GM23338 (cell line): Measurements from ENCODE around the gene ZNF622. TPM values are rescaled to one million over a fixed set of nuclear protein-coding genes. Genes with fewer than 3 reads are reported as not detected.

Experiments used
- EZH2phosphoT487 ChIP-seq: fragments of 200-600 bp; sonication (generic); IDR thresholded peaks from one replicate; pipeline ENCODE4 v1.8.1; 2018; ENCODE audit warnings: antibody characterized with exemption; ENCODE audit not compliant: unreplicated experiment
- polyA plus RNA-seq: library from polyadenylated mRNA; unstranded; fragments of >200 nt; fragmentation: Nextera tagmentation; extraction: Ambion mirVana; gene quantifications from 2 replicates; pipeline ENCODE4 v1.2.1, GENCODE V29; 2016
- total RNA-seq: library from RNA; depleted of rRNA; stranded (reverse); fragments of >200 nt; shearing (Covaris generic); gene quantifications from 2 replicates; pipeline ENCODE4 v1.2.3, GENCODE V29; 2014
- TF ChIP-seq, protein P1 (sequence below): fragments of 250-450 bp; sonication (Bioruptor Pico); IDR thresholded peaks from 2 replicates; pipeline ENCODE4 v1.5.0; 2020; ENCODE audit warnings: mild to moderate bottlenecking, moderate library complexity
- TF ChIP-seq, protein P2 (sequence below): IDR thresholded peaks from one replicate; pipeline ENCODE4 v1.6.1; 2018; ENCODE audit warnings: antibody characterized with exemption; ENCODE audit not compliant: unreplicated experiment
- TF ChIP-seq, protein P3 (sequence below), 2 experiments: fragments of 200-600 bp in 1 of 2; sonication (generic) in 1 of 2; conservative IDR thresholded peaks; 2 replicates each; pipeline versions ENCODE4 v1.5.1 to v1.6.1; 2016 to 2017; ENCODE audit warnings: antibody characterized with exemption in 2 of 2, low read depth in 2 of 2, mild to moderate bottlenecking in 2 of 2, moderate library complexity in 1 of 2

The ZNF622 gene
- total and polyA plus RNA-seq, 2 experiments from 2014 or later, result 20.1 to 30.7 TPM

DNA sequence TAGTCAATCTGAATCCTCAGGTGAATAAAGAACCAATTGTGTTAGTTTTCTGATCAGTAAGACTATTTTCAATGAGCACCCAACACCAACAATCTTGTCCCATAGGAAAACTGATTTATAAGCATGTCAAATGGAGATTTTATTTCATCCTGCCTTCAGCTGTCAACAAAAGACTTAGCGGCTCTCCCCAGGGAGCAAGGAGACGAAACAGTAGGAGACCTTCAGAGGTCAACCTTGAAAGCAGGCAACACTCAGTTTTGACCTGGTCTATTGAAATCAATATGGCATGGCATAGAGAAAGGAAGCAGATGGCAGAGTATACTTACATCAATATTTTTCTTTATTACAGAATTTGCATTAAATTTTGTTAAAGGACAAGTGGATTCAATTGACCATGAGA lies 34.1 kb downstream of the ZNF622 start (continued):
- TF ChIP-seq, protein P1, sequence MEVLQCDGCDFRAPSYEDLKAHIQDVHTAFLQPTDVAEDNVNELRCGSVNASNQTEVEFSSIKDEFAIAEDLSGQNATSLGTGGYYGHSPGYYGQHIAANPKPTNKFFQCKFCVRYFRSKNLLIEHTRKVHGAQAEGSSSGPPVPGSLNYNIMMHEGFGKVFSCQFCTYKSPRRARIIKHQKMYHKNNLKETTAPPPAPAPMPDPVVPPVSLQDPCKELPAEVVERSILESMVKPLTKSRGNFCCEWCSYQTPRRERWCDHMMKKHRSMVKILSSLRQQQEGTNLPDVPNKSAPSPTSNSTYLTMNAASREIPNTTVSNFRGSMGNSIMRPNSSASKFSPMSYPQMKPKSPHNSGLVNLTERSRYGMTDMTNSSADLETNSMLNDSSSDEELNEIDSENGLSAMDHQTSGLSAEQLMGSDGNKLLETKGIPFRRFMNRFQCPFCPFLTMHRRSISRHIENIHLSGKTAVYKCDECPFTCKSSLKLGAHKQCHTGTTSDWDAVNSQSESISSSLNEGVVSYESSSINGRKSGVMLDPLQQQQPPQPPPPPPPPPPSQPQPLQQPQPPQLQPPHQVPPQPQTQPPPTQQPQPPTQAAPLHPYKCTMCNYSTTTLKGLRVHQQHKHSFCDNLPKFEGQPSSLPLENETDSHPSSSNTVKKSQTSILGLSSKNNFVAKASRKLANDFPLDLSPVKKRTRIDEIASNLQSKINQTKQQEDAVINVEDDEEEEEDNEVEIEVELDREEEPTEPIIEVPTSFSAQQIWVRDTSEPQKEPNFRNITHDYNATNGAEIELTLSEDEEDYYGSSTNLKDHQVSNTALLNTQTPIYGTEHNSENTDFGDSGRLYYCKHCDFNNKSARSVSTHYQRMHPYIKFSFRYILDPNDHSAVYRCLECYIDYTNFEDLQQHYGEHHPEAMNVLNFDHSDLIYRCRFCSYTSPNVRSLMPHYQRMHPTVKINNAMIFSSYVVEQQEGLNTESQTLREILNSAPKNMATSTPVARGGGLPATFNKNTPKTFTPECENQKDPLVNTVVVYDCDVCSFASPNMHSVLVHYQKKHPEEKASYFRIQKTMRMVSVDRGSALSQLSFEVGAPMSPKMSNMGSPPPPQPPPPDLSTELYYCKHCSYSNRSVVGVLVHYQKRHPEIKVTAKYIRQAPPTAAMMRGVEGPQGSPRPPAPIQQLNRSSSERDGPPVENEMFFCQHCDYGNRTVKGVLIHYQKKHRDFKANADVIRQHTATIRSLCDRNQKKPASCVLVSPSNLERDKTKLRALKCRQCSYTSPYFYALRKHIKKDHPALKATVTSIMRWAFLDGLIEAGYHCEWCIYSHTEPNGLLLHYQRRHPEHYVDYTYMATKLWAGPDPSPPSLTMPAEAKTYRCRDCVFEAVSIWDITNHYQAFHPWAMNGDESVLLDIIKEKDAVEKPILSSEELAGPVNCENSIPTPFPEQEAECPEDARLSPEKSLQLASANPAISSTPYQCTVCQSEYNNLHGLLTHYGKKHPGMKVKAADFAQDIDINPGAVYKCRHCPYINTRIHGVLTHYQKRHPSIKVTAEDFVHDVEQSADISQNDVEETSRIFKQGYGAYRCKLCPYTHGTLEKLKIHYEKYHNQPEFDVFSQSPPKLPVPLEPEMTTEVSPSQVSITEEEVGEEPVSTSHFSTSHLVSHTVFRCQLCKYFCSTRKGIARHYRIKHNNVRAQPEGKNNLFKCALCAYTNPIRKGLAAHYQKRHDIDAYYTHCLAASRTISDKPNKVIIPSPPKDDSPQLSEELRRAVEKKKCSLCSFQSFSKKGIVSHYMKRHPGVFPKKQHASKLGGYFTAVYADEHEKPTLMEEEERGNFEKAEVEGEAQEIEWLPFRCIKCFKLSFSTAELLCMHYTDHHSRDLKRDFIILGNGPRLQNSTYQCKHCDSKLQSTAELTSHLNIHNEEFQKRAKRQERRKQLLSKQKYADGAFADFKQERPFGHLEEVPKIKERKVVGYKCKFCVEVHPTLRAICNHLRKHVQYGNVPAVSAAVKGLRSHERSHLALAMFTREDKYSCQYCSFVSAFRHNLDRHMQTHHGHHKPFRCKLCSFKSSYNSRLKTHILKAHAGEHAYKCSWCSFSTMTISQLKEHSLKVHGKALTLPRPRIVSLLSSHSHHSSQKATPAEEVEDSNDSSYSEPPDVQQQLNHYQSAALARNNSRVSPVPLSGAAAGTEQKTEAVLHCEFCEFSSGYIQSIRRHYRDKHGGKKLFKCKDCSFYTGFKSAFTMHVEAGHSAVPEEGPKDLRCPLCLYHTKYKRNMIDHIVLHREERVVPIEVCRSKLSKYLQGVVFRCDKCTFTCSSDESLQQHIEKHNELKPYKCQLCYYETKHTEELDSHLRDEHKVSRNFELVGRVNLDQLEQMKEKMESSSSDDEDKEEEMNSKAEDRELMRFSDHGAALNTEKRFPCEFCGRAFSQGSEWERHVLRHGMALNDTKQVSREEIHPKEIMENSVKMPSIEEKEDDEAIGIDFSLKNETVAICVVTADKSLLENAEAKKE (CRISPR knock-in tag), result no peak
- no peak for TF ChIP-seq EZH2phosphoT487
- TF ChIP-seq, protein P2, sequence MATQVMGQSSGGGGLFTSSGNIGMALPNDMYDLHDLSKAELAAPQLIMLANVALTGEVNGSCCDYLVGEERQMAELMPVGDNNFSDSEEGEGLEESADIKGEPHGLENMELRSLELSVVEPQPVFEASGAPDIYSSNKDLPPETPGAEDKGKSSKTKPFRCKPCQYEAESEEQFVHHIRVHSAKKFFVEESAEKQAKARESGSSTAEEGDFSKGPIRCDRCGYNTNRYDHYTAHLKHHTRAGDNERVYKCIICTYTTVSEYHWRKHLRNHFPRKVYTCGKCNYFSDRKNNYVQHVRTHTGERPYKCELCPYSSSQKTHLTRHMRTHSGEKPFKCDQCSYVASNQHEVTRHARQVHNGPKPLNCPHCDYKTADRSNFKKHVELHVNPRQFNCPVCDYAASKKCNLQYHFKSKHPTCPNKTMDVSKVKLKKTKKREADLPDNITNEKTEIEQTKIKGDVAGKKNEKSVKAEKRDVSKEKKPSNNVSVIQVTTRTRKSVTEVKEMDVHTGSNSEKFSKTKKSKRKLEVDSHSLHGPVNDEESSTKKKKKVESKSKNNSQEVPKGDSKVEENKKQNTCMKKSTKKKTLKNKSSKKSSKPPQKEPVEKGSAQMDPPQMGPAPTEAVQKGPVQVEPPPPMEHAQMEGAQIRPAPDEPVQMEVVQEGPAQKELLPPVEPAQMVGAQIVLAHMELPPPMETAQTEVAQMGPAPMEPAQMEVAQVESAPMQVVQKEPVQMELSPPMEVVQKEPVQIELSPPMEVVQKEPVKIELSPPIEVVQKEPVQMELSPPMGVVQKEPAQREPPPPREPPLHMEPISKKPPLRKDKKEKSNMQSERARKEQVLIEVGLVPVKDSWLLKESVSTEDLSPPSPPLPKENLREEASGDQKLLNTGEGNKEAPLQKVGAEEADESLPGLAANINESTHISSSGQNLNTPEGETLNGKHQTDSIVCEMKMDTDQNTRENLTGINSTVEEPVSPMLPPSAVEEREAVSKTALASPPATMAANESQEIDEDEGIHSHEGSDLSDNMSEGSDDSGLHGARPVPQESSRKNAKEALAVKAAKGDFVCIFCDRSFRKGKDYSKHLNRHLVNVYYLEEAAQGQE, result no peak
- TF ChIP-seq, protein P3, sequence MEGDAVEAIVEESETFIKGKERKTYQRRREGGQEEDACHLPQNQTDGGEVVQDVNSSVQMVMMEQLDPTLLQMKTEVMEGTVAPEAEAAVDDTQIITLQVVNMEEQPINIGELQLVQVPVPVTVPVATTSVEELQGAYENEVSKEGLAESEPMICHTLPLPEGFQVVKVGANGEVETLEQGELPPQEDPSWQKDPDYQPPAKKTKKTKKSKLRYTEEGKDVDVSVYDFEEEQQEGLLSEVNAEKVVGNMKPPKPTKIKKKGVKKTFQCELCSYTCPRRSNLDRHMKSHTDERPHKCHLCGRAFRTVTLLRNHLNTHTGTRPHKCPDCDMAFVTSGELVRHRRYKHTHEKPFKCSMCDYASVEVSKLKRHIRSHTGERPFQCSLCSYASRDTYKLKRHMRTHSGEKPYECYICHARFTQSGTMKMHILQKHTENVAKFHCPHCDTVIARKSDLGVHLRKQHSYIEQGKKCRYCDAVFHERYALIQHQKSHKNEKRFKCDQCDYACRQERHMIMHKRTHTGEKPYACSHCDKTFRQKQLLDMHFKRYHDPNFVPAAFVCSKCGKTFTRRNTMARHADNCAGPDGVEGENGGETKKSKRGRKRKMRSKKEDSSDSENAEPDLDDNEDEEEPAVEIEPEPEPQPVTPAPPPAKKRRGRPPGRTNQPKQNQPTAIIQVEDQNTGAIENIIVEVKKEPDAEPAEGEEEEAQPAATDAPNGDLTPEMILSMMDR (conservative IDR thresholded peaks at IDR 0.05; ENCODE audit: low read depth in 2 of 2), result no peak
